H9 (cell line): ENCODE results near the gene PLD1. TPM values are rescaled to one million over a fixed set of nuclear protein-coding genes. Genes with fewer than 3 reads are reported as not detected.

Source experiments
- DNase-seq: peaks from one replicate; pipeline ENCODE4 v3.0.0-alpha.2; 2017
- H2AFZ ChIP-seq: one replicate; pipeline ENCODE4 v1.6.1; 2013; ENCODE audit warnings: mild to moderate bottlenecking, low read length, control low read depth, moderate library complexity
- H2AK5ac ChIP-seq: 2 replicates; pipeline ENCODE4 v1.6.1; 2013; ENCODE audit warnings: low read length, control low read depth, mixed read lengths; ENCODE audit not compliant: insufficient read length
- H2BK120ac ChIP-seq: one replicate; pipeline ENCODE4 v1.6.1; 2013; ENCODE audit warnings: low read depth, mild to moderate bottlenecking, low read length, control low read depth, inconsistent platforms; ENCODE audit not compliant: poor library complexity, severe bottlenecking
- H2BK12ac ChIP-seq: 2 replicates; pipeline ENCODE4 v1.6.1; 2013; ENCODE audit warnings: low read length, control low read depth, mixed read lengths, low read depth; ENCODE audit not compliant: insufficient read length
- H2BK15ac ChIP-seq: 2 replicates; pipeline ENCODE4 v1.6.1; 2013; ENCODE audit warnings: low read depth, low read length, control low read depth
- H2BK20ac ChIP-seq: one replicate; pipeline ENCODE4 v1.6.1; 2013; ENCODE audit warnings: low read depth, mild to moderate bottlenecking, low read length, control low read depth, inconsistent platforms; ENCODE audit not compliant: poor library complexity, severe bottlenecking
- H2BK5ac ChIP-seq: 2 replicates; pipeline ENCODE4 v1.6.1; 2013; ENCODE audit warnings: low read length, control low read depth, mixed read lengths; ENCODE audit not compliant: insufficient read length
- H3K14ac ChIP-seq: 2 replicates; pipeline ENCODE4 v1.6.1; 2013; ENCODE audit warnings: low read length, control low read depth; ENCODE audit not compliant: insufficient read depth
- H3K18ac ChIP-seq: 2 replicates; pipeline ENCODE4 v1.6.1; 2013; ENCODE audit warnings: low read depth, mild to moderate bottlenecking, mixed read lengths, low read length, control low read depth; ENCODE audit not compliant: insufficient read length
- H3K23ac ChIP-seq: 2 replicates; pipeline ENCODE4 v1.6.1; 2013; ENCODE audit warnings: low read length, control low read depth, mixed read lengths, low read depth; ENCODE audit not compliant: insufficient read length
- H3K23me2 ChIP-seq: 2 replicates; pipeline ENCODE4 v1.6.1; 2013; ENCODE audit warnings: low read depth, mild to moderate bottlenecking, mixed read lengths, low read length, control low read depth; ENCODE audit not compliant: insufficient read length, poor library complexity, severe bottlenecking
- H3K27ac ChIP-seq: 2 replicates; pipeline ENCODE4 v1.5.1; 2013; ENCODE audit warnings: low read length, control low read depth, mixed read lengths, low read depth; ENCODE audit not compliant: insufficient read length
- H3K27me3 ChIP-seq: 2 replicates; pipeline ENCODE4 v1.6.1; 2013; ENCODE audit warnings: low read length, control low read depth, inconsistent platforms; ENCODE audit not compliant: insufficient read depth
- H3K4ac ChIP-seq: 2 replicates; pipeline ENCODE4 v1.6.1; 2013; ENCODE audit warnings: low read depth, mild to moderate bottlenecking, control low read depth, inconsistent platforms, low read length, moderate library complexity
- H3K4me1 ChIP-seq: 2 replicates; pipeline ENCODE4 v1.6.1; 2013; ENCODE audit warnings: low read length, control low read depth, inconsistent platforms; ENCODE audit not compliant: insufficient read depth
- H3K4me2 ChIP-seq: 2 replicates; pipeline ENCODE4 v1.6.1; 2013; ENCODE audit warnings: low read length, control low read depth, mixed read lengths; ENCODE audit not compliant: insufficient read length, insufficient read depth
- H3K56ac ChIP-seq: 2 replicates; pipeline ENCODE4 v1.6.1; 2013; ENCODE audit warnings: low read depth, mild to moderate bottlenecking, mixed read lengths, low read length, control low read depth; ENCODE audit not compliant: insufficient read length
- H3K79me1 ChIP-seq: 2 replicates; pipeline ENCODE4 v1.6.1; 2013; ENCODE audit warnings: low read depth, mild to moderate bottlenecking, moderate library complexity, low read length, control low read depth, inconsistent platforms; ENCODE audit not compliant: insufficient read depth, poor library complexity, severe bottlenecking
- H3K79me2 ChIP-seq: 2 replicates; pipeline ENCODE4 v1.6.1; 2013; ENCODE audit warnings: low read length, control low read depth, inconsistent platforms; ENCODE audit not compliant: insufficient read depth
- H3K9ac ChIP-seq: 2 replicates; pipeline ENCODE4 v1.6.1; 2013; ENCODE audit warnings: low read length, control low read depth, mixed read lengths; ENCODE audit not compliant: insufficient read length; ENCODE audit errors: extremely low read depth
- H3K9me3 ChIP-seq: one replicate; pipeline ENCODE4 v1.6.1; 2013; ENCODE audit warnings: low read depth, low read length, inconsistent platforms; ENCODE audit not compliant: control insufficient read depth
- H3T11ph ChIP-seq: one replicate; pipeline ENCODE4 v1.6.1; 2013; ENCODE audit warnings: mild to moderate bottlenecking, low read length, control low read depth, inconsistent platforms
- H4K20me1 ChIP-seq: one replicate; pipeline ENCODE4 v1.6.1; 2013; ENCODE audit not compliant: control insufficient read depth, insufficient read length, insufficient read depth
- H4K5ac ChIP-seq: 2 replicates; pipeline ENCODE4 v1.6.1; 2013; ENCODE audit warnings: low read depth, mild to moderate bottlenecking, mixed read lengths, low read length, control low read depth; ENCODE audit not compliant: insufficient read length
- H4K8ac ChIP-seq: replicated peaks from 2 replicates; pipeline ENCODE4 v1.6.1; 2013; ENCODE audit warnings: low read length, control low read depth, mixed read lengths, low read depth; ENCODE audit not compliant: insufficient read length
- H4K91ac ChIP-seq: 2 replicates; pipeline ENCODE4 v1.6.1; 2013; ENCODE audit warnings: low read depth, mild to moderate bottlenecking, moderate library complexity, mixed read lengths, low read length, control low read depth; ENCODE audit not compliant: insufficient read length
- H3K27ac Mint-ChIP-seq, 3 experiments: 2 replicates in 2 of 3; 3 replicates in 1 of 3; pipeline ENCODE4 v1.8.0; 2020 to 2021; ENCODE audit warnings: mixed read lengths in 3 of 3, mild to moderate bottlenecking in 1 of 3, moderate library complexity in 1 of 3
- H3K27me3 Mint-ChIP-seq: 2 replicates; pipeline ENCODE4 v1.8.0; 2021; ENCODE audit warnings: low read depth, mild to moderate bottlenecking, moderate library complexity, mixed read lengths
- H3K36me3 Mint-ChIP-seq, 3 experiments: 2 replicates in 2 of 3; 3 replicates in 1 of 3; pipeline ENCODE4 v1.8.0; 2020 to 2021; ENCODE audit warnings: low read depth in 3 of 3, mixed read lengths in 3 of 3; ENCODE audit not compliant: insufficient read depth in 1 of 3
- H3K4me1 Mint-ChIP-seq, 2 experiments: 2 replicates each; pipeline ENCODE4 v1.8.0; 2020; ENCODE audit warnings: mixed read lengths in 2 of 2
- H3K4me3 Mint-ChIP-seq, 2 experiments: 2 replicates in 1 of 2; 3 replicates in 1 of 2; pipeline ENCODE4 v1.8.0; 2020 to 2021; ENCODE audit warnings: mild to moderate bottlenecking in 2 of 2, mixed read lengths in 2 of 2, moderate library complexity in 1 of 2
- H3K9me3 Mint-ChIP-seq, 2 experiments: 2 replicates in 1 of 2; 3 replicates in 1 of 2; pipeline ENCODE4 v1.8.0; 2020; ENCODE audit warnings: mild to moderate bottlenecking in 2 of 2, mixed read lengths in 2 of 2, moderate library complexity in 1 of 2
- CTCF ChIP-seq: fragments of 200-600 bp; sonication (generic); conservative IDR thresholded peaks from 3 replicates; pipeline ENCODE4 v1.8.0; 2021; ENCODE audit warnings: antibody characterized with exemption, mild to moderate bottlenecking
- WGBS: extraction: QIAGEN DNeasy Blood & Tissue Kit; methylation state at CpG from one replicate; pipeline ENCODE4 v1.1.7; 2013; ENCODE audit warnings: missing lambda C conversion rate, low lambda C conversion rate, mixed read lengths; ENCODE audit not compliant: insufficient read length; ENCODE audit errors: extremely low coverage; 5-methylcytosine and 5-hydroxymethylcytosine counted together
- total RNA-seq: library from RNA; stranded (reverse); gene quantifications from 2 replicates; pipeline ENCODE4 v1.2.1, GENCODE V29; 2021

Gene PLD1
- total RNA-seq, 1 experiment from 2014 or later = 1.8 TPM

- Histone ChIP-seq H2BK5ac (no peak overlapping the region), H3K14ac (no peak overlapping the region), H2BK12ac (no peak overlapping the region), H4K8ac (no peak overlapping the region), H2BK20ac (no peak overlapping the region), H4K20me1 (no peaks in the 10 kb centered on the region), H2BK120ac (no peak overlapping the region), H3K23me2 (no peaks in the 10 kb centered on the region), H3K9ac (no peak overlapping the region), H3K23ac (no peak overlapping the region), H3K56ac (no peak overlapping the region), H3K4me1 (no peaks in the 10 kb centered on the region; the same call in 1 of the 2 replicates), H3K4me2 (no peak overlapping the region), H3K18ac (no peak overlapping the region), H3K79me1 (no peaks in the 10 kb centered on the region), H3K4ac (no peak overlapping the region), H2AK5ac (no peak overlapping the region), H3K9me3 (no peaks in the 10 kb centered on the region), H2AFZ (no peak overlapping the region), H4K5ac (no peak overlapping the region), H3K79me2 (no peaks in the 10 kb centered on the region), H4K91ac (no peak overlapping the region), H2BK15ac (no peak overlapping the region), H3K27ac (no peak overlapping the region), H3T11ph (no peak overlapping the region), H3K27me3 (no peaks in the 10 kb centered on the region)
- peak; percentile 89 for TF ChIP-seq CTCF
- H3K4me1 Mint-ChIP-seq = peaks cover 0 to 4% of the 10 kb centered on the region in 2 experiments; a peak in 2 of 4 replicates
- H3K36me3 Mint-ChIP-seq = no peaks in the 10 kb centered on the region
- WGBS = no CpG with 5 or more reads among the region's 4 CpGs
- H3K4me3 Mint-ChIP-seq = no peak overlapping the region
- DNase-seq = no peak
- no peaks in the 10 kb centered on the region for H3K9me3 Mint-ChIP-seq
- H3K27ac Mint-ChIP-seq = no peak overlapping the region
- H3K27me3 Mint-ChIP-seq = no peaks in the 10 kb centered on the region
These were observed 243.4 kb downstream of the PLD1 start for GRCh38 chr3:171566803-171567422.
